IMR-90 (cell line): ENCODE measurements around the gene RIMS4. TPM values are rescaled to one million over a fixed set of nuclear protein-coding genes. Genes with fewer than 3 reads are reported as not detected.

Source experiments
- ATAC-seq: fragments of 200-7000 bp; cut with Tn5 transposase; 2 replicates; pipeline ENCODE4 v1.9.1; 2020; ENCODE audit warnings: low read depth, mild to moderate bottlenecking, moderate library complexity
- BruUV-seq: library from RNA; stranded (reverse); fragments of 400-500 nt; replicated peaks from 2 replicates; lab custom pipeline; 2021; lab: Mats Ljungman, UMichigan
- CTCF ChIA-PET: fragments of 300-600 bp; formaldehyde crosslinking; extraction: SDS; loops from one replicate; lab custom pipeline; 2021; ENCODE audit warnings: antibody characterized with exemption; lab: Yijun Ruan, JAX
- POLR2A ChIA-PET: fragments of 300-600 bp; sonication (Branson Sonifier 250); formaldehyde crosslinking; loops from one replicate; lab custom pipeline; 2022; ENCODE audit warnings: antibody characterized with exemption; ENCODE audit not compliant: unreplicated experiment; lab: Charles Lee
- DNase-seq: peaks from one replicate; pipeline ENCODE4 v3.0.0; 2013
- H2AFZ ChIP-seq: replicated peaks from 2 replicates; pipeline ENCODE3; 2013; ENCODE audit warnings: low read length, mild to moderate bottlenecking; ENCODE audit not compliant: poor library complexity
- H2AK5ac ChIP-seq: 2 replicates; pipeline ENCODE4 v1.6.1; 2013; ENCODE audit warnings: low read depth, low read length, inconsistent platforms
- H2AK9ac ChIP-seq: replicated peaks from 2 replicates; pipeline ENCODE3; 2013; ENCODE audit warnings: mild to moderate bottlenecking, low read depth, low read length, moderate library complexity; ENCODE audit not compliant: poor library complexity
- H2BK120ac ChIP-seq: 2 replicates; pipeline ENCODE4 v1.6.1; 2013; ENCODE audit warnings: low read depth, low read length, inconsistent platforms
- H2BK15ac ChIP-seq: 3 replicates; pipeline ENCODE4 v1.6.1; 2013; ENCODE audit warnings: low read depth, low read length, inconsistent platforms
- H2BK20ac ChIP-seq: 2 replicates; pipeline ENCODE4 v1.6.1; 2013; ENCODE audit warnings: low read depth, mild to moderate bottlenecking, inconsistent platforms, low read length, moderate library complexity
- H2BK5ac ChIP-seq: 2 replicates; pipeline ENCODE4 v1.6.1; 2013; ENCODE audit warnings: mild to moderate bottlenecking, low read depth, low read length, inconsistent platforms; ENCODE audit not compliant: poor library complexity, severe bottlenecking
- H3K14ac ChIP-seq: replicated peaks from 2 replicates; pipeline ENCODE4 v1.6.1; 2013; ENCODE audit warnings: low read depth, low read length, inconsistent platforms
- H3K18ac ChIP-seq: 2 replicates; pipeline ENCODE4 v1.6.1; 2013; ENCODE audit warnings: low read depth, low read length, control low read depth
- H3K23ac ChIP-seq: 2 replicates; pipeline ENCODE4 v1.6.1; 2013; ENCODE audit warnings: low read depth, low read length, inconsistent platforms
- H3K27ac ChIP-seq: 2 replicates; pipeline ENCODE4 v1.5.1; 2013; ENCODE audit warnings: mild to moderate bottlenecking, control low read depth, low read length; ENCODE audit not compliant: insufficient read depth
- H3K27me3 ChIP-seq: 2 replicates; pipeline ENCODE4 v1.6.1; 2013; ENCODE audit warnings: low read length; ENCODE audit not compliant: control insufficient read depth, insufficient read depth
- H3K36me3 ChIP-seq: 2 replicates; pipeline ENCODE4 v1.6.1; 2013; ENCODE audit warnings: low read length, mixed read lengths; ENCODE audit not compliant: control insufficient read depth, insufficient read depth
- H3K4ac ChIP-seq: 2 replicates; pipeline ENCODE4 v1.6.1; 2013; ENCODE audit warnings: low read depth, low read length, inconsistent platforms
- H3K4me1 ChIP-seq: 2 replicates; pipeline ENCODE4 v1.6.1; 2013; ENCODE audit warnings: low read length, mixed read lengths; ENCODE audit not compliant: control insufficient read depth, insufficient read depth
- H3K4me2 ChIP-seq: 2 replicates; pipeline ENCODE4 v1.6.1; 2013; ENCODE audit warnings: low read depth, mild to moderate bottlenecking, control low read depth, low read length, moderate library complexity
- H3K4me3 ChIP-seq: 2 replicates; pipeline ENCODE4 v1.5.1; 2013; ENCODE audit warnings: low read depth, mild to moderate bottlenecking, control low read depth, low read length, moderate library complexity; ENCODE audit not compliant: insufficient read depth
- H3K56ac ChIP-seq: 2 replicates; pipeline ENCODE4 v1.6.1; 2013; ENCODE audit warnings: low read length, inconsistent platforms; ENCODE audit not compliant: insufficient read depth; ENCODE audit errors: extremely low read depth
- H3K79me1 ChIP-seq, 2 experiments: 2 replicates each; pipeline ENCODE4 v1.6.1; 2013; ENCODE audit warnings: low read length in 2 of 2, inconsistent platforms in 1 of 2, low read depth in 1 of 2
- H3K9ac ChIP-seq: 2 replicates; pipeline ENCODE4 v1.6.1; 2013; ENCODE audit warnings: low read depth, low read length, control low read depth
- H3K9me1 ChIP-seq: 2 replicates; pipeline ENCODE4 v1.6.1; 2013; ENCODE audit warnings: low read length, inconsistent platforms; ENCODE audit not compliant: insufficient read depth
- H3K9me3 ChIP-seq: 2 replicates; pipeline ENCODE4 v1.6.1; 2013; ENCODE audit warnings: low read length; ENCODE audit not compliant: control insufficient read depth, insufficient read depth
- H4K20me1 ChIP-seq: 2 replicates; pipeline ENCODE4 v1.6.1; 2013; ENCODE audit warnings: low read length, inconsistent platforms; ENCODE audit not compliant: insufficient read depth
- H4K5ac ChIP-seq: 2 replicates; pipeline ENCODE4 v1.6.1; 2013; ENCODE audit warnings: mild to moderate bottlenecking, low read depth, low read length, control low read depth
- H4K8ac ChIP-seq, 2 experiments: 2 replicates each; pipeline ENCODE4 v1.6.1; 2013; ENCODE audit warnings: low read depth in 2 of 2, low read length in 2 of 2, control low read depth in 1 of 2, inconsistent platforms in 1 of 2
- H4K91ac ChIP-seq: 2 replicates; pipeline ENCODE4 v1.6.1; 2013; ENCODE audit warnings: low read depth, low read length, inconsistent platforms; ENCODE audit not compliant: insufficient read depth
- CEBPB ChIP-seq: IDR thresholded peaks from 2 replicates; pipeline ENCODE4 v1.6.1; 2012; ENCODE audit warnings: low read depth, low read length, improper control_type of control experiment
- FOS ChIP-seq: fragments of 150-350 bp; IDR thresholded peaks from 2 replicates; pipeline ENCODE4 v1.6.1; 2016; ENCODE audit warnings: low read depth, low read length
- MAZ ChIP-seq: IDR thresholded peaks from 2 replicates; pipeline ENCODE4 v1.6.1; 2012; ENCODE audit warnings: low read depth, mild to moderate bottlenecking, low read length, improper control_type of control experiment, moderate library complexity, borderline replicate concordance
- RCOR1 ChIP-seq: IDR thresholded peaks from 2 replicates; pipeline ENCODE4 v1.6.1; 2012; ENCODE audit warnings: mild to moderate bottlenecking, low read length, improper control_type of control experiment; ENCODE audit not compliant: insufficient replicate concordance
- RFX5 ChIP-seq: IDR thresholded peaks from 2 replicates; pipeline ENCODE4 v1.8.0; 2012; ENCODE audit warnings: low read depth, mild to moderate bottlenecking, low read length, moderate library complexity
- SMC3 ChIP-seq: fragments of 150-350 bp; IDR thresholded peaks from 2 replicates; pipeline ENCODE4 v1.6.1; 2016; ENCODE audit warnings: low read depth, mild to moderate bottlenecking, antibody characterized with exemption, low read length, moderate library complexity
- WGBS, 2 experiments: methylation state at CpG; one replicate each; pipeline versions ENCODE4 v1.1.5 to v1.1.7; 2013; ENCODE audit warnings: missing lambda C conversion rate in 2 of 2; ENCODE audit not compliant: insufficient read length in 1 of 2; ENCODE audit errors: extremely low coverage in 2 of 2; 5-methylcytosine and 5-hydroxymethylcytosine counted together
- dilution Hi-C: fragments of 300-500 bp; cut with HindIII; formaldehyde crosslinking; loops from one replicate; pipeline ENCODE4 v1.14.3; 2018; ENCODE audit warnings: low sequenced_read_pairs; ENCODE audit not compliant: unreplicated experiment
- in situ Hi-C: fragments of 300-500 bp; cut with MboI; formaldehyde crosslinking; loops from 3 replicates; pipeline ENCODE4 v1.14.3; 2019; ENCODE audit warnings: low sequenced_read_pairs, inconsistent platforms, mixed read lengths
- intact Hi-C: fragments of 100-400 bp; cut with micrococcal nuclease; formaldehyde crosslinking; loops from 2 replicates; pipeline ENCODE4 v1.10.0; 2022
- polyA plus RNA-seq, 3 experiments: library from polyadenylated mRNA; depleted of rRNA; stranded (reverse); fragments of >200 nt; gene quantifications; 2 replicates each; pipeline ENCODE4 v1.2.3, GENCODE V29; 2012; ENCODE audit warnings: low replicate concordance in 1 of 3
- total RNA-seq: library from RNA; depleted of rRNA; stranded (reverse); fragments of >200 nt; gene quantifications from 2 replicates; pipeline ENCODE4 v1.2.3, GENCODE V29; 2012
- TF ChIP-seq, protein P1 (sequence below): fragments of 150-350 bp; IDR thresholded peaks from 2 replicates; pipeline ENCODE4 v1.6.1; 2016; ENCODE audit warnings: low read depth, mild to moderate bottlenecking, low read length, moderate library complexity, borderline replicate concordance

Gene RIMS4
- total and polyA plus RNA-seq, 2 of the 4 experiments (the other 2 are of a cell fraction): not detected

DNA sequence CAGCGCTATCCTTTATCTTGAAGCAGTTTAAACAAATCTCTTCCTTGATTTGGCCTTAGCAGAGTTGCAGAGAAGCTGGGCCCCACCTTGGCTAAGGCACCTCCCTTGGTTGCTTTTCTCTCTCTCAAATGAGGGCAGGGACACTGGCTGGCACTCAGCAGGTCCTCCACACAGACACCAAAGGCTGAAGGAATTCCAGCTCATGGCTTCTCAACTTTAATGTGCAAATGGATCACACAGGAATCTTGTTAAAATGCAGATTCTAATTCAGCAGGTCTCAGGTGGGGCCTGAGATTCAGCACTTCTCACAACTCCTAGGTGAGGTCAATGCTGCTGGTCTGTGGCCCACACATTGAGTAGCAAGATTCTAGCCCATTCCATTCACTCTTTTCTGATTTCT, 25.7 kb downstream of the RIMS4 start:
- Histone ChIP-seq H3K9me3 (no peaks in the 10 kb centered on the region), H2BK20ac (no peak overlapping the region), H4K5ac (no peak overlapping the region), H3K4me3 (no peak overlapping the region), H2BK15ac (no peak overlapping the region), H3K4me1 (no peaks in the 10 kb centered on the region), H3K27me3 (no peaks in the 10 kb centered on the region; the same call in none of the 2 replicates), H3K9me1 (no peaks in the 10 kb centered on the region), H2BK5ac (no peak overlapping the region), H2AFZ (no peak overlapping the region), H4K8ac (no peak overlapping the region), H4K20me1 (no peaks in the 10 kb centered on the region), H3K18ac (no peak overlapping the region), H3K4me2 (no peak overlapping the region), H3K27ac (no peak overlapping the region), H3K14ac (no peak overlapping the region), H3K4ac (no peak overlapping the region), H4K91ac (no peak overlapping the region), H3K23ac (no peak overlapping the region), H3K56ac (no peak overlapping the region), H3K79me1 (no peaks in the 10 kb centered on the region), H3K36me3 (no peaks in the 10 kb centered on the region), H2AK5ac (no peak overlapping the region), H2AK9ac (no peak overlapping the region), H2BK120ac (no peak overlapping the region), H3K9ac (no peak overlapping the region)
- in situ Hi-C loops (no loop called here), intact Hi-C loops (no loop called here), dilution Hi-C loops (no loop called here)
- TF ChIP-seq, protein P1, sequence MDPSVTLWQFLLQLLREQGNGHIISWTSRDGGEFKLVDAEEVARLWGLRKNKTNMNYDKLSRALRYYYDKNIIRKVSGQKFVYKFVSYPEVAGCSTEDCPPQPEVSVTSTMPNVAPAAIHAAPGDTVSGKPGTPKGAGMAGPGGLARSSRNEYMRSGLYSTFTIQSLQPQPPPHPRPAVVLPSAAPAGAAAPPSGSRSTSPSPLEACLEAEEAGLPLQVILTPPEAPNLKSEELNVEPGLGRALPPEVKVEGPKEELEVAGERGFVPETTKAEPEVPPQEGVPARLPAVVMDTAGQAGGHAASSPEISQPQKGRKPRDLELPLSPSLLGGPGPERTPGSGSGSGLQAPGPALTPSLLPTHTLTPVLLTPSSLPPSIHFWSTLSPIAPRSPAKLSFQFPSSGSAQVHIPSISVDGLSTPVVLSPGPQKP: no peak
- TF ChIP-seq CEBPB: no peak
- no peak for TF ChIP-seq MAZ
- TF ChIP-seq RFX5: no peak
- TF ChIP-seq RCOR1: no peak
- no peak for TF ChIP-seq SMC3
- TF ChIP-seq FOS: no peak
- ChIA-PET CTCF (no interaction called here), POLR2A (no interaction called here)
- ATAC-seq: no peak
- DNase-seq: no peak
- BruUV-seq: no TSS peak
- 20% methylated on average over 1 of the region's 1 CpG; no CpG with 5 or more reads in 1 of the 2 experiments for WGBS, 2 experiments
